K562 (cell line): ENCODE results near the gene CBX3. TPM values are rescaled to one million over a fixed set of nuclear protein-coding genes. Genes with fewer than 3 reads are reported as not detected.

ENCODE experiments used
- DIDO1 ChIP-seq: fragments of 450-650 bp; IDR thresholded peaks from 2 replicates; pipeline ENCODE4 v1.6.1; 2016; ENCODE audit warnings: low read depth, missing biosample characterization, missing genetic modification characterization
- ESRRA ChIP-seq: fragments of 450-650 bp; IDR thresholded peaks from 2 replicates; pipeline ENCODE4 v1.6.1; 2014; ENCODE audit warnings: low read depth, mild to moderate bottlenecking, moderate library complexity, borderline replicate concordance
- ILF3 ChIP-seq: fragments of 450-650 bp; IDR thresholded peaks from 2 replicates; pipeline ENCODE4 v1.6.1; 2018; ENCODE audit warnings: antibody characterized with exemption, mild to moderate bottlenecking, moderate library complexity, borderline replicate concordance
- IRF2 ChIP-seq: sonication (generic); formaldehyde crosslinking; IDR thresholded peaks from 2 replicates; pipeline ENCODE4 v1.8.1; 2022; ENCODE audit warnings: mild to moderate bottlenecking, missing genetic modification reagents
- KDM4B ChIP-seq, 2 experiments: fragments of 450-650 bp in 1 of 2; sonication (generic) in 1 of 2; IDR thresholded peaks; 2 replicates each; pipeline ENCODE4 v1.6.1; 2016 to 2017; ENCODE audit warnings: borderline replicate concordance in 2 of 2, antibody characterized with exemption in 1 of 2, low read depth in 1 of 2, mild to moderate bottlenecking in 1 of 2
- MTF1 ChIP-seq: fragments of 250-450 bp; sonication (Bioruptor Pico); IDR thresholded peaks from 2 replicates; pipeline ENCODE4 v1.9.0; 2021; ENCODE audit warnings: moderate library complexity, mild to moderate bottlenecking, inconsistent platforms, borderline replicate concordance
- SRF ChIP-seq, 2 experiments: fragments of 250-450, 450-650 bp in 1 of 2; sonication (Bioruptor Pico) in 1 of 2; sonication (generic) in 1 of 2; formaldehyde crosslinking; IDR thresholded peaks; 2 replicates each; pipeline versions ENCODE4 v1.5.0 to v1.5.1; 2020 to 2022; ENCODE audit warnings: mild to moderate bottlenecking in 1 of 2, missing genetic modification reagents in 1 of 2
- ZNF124 ChIP-seq: sonication (generic); formaldehyde crosslinking; IDR thresholded peaks from 2 replicates; pipeline ENCODE4 v1.8.1; 2022; ENCODE audit warnings: missing genetic modification reagents
- ZNF282 ChIP-seq: sonication (generic); formaldehyde crosslinking; IDR thresholded peaks from 2 replicates; pipeline ENCODE4 v1.8.1; 2023; ENCODE audit warnings: missing genetic modification reagents
- ZNF584 ChIP-seq: fragments of 200-800 bp; sonication (Bioruptor generic); IDR thresholded peaks from 2 replicates; pipeline ENCODE4 v1.6.1; 2016; ENCODE audit warnings: low read depth, mild to moderate bottlenecking, missing genetic modification characterization, missing compliant biosample characterization
- ZNF76 ChIP-seq: fragments of 250-450 bp; sonication (Bioruptor Pico); IDR thresholded peaks from 2 replicates; pipeline ENCODE4 v1.4.0; 2020; ENCODE audit warnings: mild to moderate bottlenecking, moderate library complexity, borderline replicate concordance
- ZNF778 ChIP-seq: fragments of 450-650 bp; formaldehyde crosslinking; IDR thresholded peaks from 2 replicates; pipeline ENCODE4 v1.4.0; 2020; ENCODE audit warnings: mild to moderate bottlenecking, moderate library complexity
- ZNF780A ChIP-seq: fragments of 250-450 bp; sonication (Bioruptor Pico); IDR thresholded peaks from 2 replicates; pipeline ENCODE4 v1.5.0; 2021; ENCODE audit warnings: mild to moderate bottlenecking
- polyA plus RNA-seq, 8 experiments: library from polyadenylated mRNA; depleted of rRNA in 4 of 8; stranded (reverse) in 5 of 8; unstranded in 3 of 8; fragments of >200 nt; fragmentation: Nextera tagmentation in 2 of 8; fragmentation: Illumina TruSeq in 1 of 8; extraction: Ambion mirVana in 2 of 8; extraction: Trizol in 1 of 8; gene quantifications; 2 replicates each; pipeline versions ENCODE4 v1.2.1 to v1.2.3, GENCODE V29; 2011 to 2014; ENCODE audit warnings: inconsistent platforms in 1 of 8, missing spikeins in 1 of 8
- total RNA-seq, 7 experiments: library from RNA; depleted of rRNA in 6 of 7; stranded (reverse); fragments of >200 nt in 6 of 7; fragmentation: Illumina TruSeq in 2 of 7; extraction: Trizol in 2 of 7; gene quantifications; 2 replicates each; pipeline versions ENCODE4 v1.2.1 to v1.2.3, GENCODE V29; 2011 to 2021; ENCODE audit warnings: low replicate concordance in 1 of 7
- TF ChIP-seq, protein P1 (sequence below), 2 experiments: fragments of 450-650 bp; formaldehyde crosslinking in 1 of 2; IDR thresholded peaks; 2 replicates each; pipeline versions ENCODE4 v1.4.0 to v1.6.1; 2014 to 2020; ENCODE audit warnings: mild to moderate bottlenecking in 2 of 2, borderline replicate concordance in 1 of 2, low read depth in 1 of 2
- TF ChIP-seq, protein P2 (sequence below): fragments of 450-650 bp; formaldehyde crosslinking; IDR thresholded peaks from 2 replicates; pipeline ENCODE4 v1.4.0; 2020; ENCODE audit warnings: mild to moderate bottlenecking, moderate library complexity
- TF ChIP-seq, protein P3 (sequence below): fragments of 450-650 bp; formaldehyde crosslinking; IDR thresholded peaks from 2 replicates; pipeline ENCODE4 v1.4.0; 2022; ENCODE audit warnings: missing genetic modification characterization

The CBX3 gene
- total and polyA plus RNA-seq, 9 of the 15 experiments (the other 6 are each of a cell fraction or from before 2014, with no cell fraction given): 198 to 413 (median 328) TPM

DNA sequence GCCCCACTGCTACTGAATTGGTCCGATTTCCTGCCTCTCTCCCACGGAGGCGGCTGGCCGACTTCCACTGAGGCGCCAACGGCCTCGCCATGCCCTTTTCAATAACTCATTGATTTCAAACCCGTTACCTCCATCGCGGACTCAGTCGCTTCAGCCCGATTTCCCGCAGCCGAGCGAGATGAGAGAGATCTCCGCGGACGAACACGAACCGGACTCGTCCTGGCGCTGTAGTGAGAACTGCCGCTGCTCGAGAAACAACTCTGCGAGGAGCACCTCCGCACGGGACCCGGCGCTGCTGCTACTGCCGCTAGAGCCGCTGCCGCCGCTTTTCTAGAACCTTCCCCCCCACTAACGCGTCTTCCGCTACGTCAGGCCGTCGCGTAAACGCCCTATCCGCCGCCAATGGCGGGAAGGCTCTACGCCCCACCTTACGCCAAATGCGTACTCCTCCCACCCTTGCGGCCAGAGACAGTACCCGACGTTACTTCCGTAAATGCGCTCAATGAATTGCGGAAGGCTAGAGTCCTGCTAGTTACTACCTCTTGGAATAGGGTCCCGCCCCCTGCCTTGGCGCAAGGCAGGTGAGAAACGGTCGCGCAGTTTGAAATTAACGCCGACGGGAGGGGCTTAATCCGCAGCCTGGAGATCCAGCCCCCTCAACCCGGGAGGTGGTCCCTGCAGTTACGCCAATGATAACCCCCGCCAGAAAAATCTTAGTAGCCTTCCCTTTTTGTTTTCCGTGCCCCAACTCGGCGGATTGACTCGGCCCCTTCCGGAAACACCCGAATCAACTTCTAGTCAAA lies 900 bp upstream of the CBX3 start, which contains the start of gene HNRNPA2B1 (continued):
- TF ChIP-seq ZNF124 (CRISPR knock-in tag) (no peak), ZNF76 (no peak), ESRRA (peak; percentile 61; the same call in 1 of the 2 replicates), ZNF584 (CRISPR knock-in tag) (no peak), MTF1 (CRISPR knock-in tag) (no peak), ZNF282 (no peak), ILF3 (peak; percentile 60; the same call in 1 of the 2 replicates), DIDO1 (tag) (no peak), IRF2 (CRISPR knock-in tag) (no peak), KDM4B (IDR thresholded peaks at IDR 0.05; ENCODE audit: borderline replicate concordance in 2 of 2, low read depth in 1 of 2) (no peak), ZNF778 (CRISPR knock-in tag) (no peak), SRF (CRISPR knock-in tag; IDR thresholded peaks at IDR 0.05) (0 out of 4 replicates have a peak, but pooled peaks of 1 of the 2 experiments have one; percentile 50), ZNF780A (CRISPR knock-in tag) (no peak)
- TF ChIP-seq, protein P1, sequence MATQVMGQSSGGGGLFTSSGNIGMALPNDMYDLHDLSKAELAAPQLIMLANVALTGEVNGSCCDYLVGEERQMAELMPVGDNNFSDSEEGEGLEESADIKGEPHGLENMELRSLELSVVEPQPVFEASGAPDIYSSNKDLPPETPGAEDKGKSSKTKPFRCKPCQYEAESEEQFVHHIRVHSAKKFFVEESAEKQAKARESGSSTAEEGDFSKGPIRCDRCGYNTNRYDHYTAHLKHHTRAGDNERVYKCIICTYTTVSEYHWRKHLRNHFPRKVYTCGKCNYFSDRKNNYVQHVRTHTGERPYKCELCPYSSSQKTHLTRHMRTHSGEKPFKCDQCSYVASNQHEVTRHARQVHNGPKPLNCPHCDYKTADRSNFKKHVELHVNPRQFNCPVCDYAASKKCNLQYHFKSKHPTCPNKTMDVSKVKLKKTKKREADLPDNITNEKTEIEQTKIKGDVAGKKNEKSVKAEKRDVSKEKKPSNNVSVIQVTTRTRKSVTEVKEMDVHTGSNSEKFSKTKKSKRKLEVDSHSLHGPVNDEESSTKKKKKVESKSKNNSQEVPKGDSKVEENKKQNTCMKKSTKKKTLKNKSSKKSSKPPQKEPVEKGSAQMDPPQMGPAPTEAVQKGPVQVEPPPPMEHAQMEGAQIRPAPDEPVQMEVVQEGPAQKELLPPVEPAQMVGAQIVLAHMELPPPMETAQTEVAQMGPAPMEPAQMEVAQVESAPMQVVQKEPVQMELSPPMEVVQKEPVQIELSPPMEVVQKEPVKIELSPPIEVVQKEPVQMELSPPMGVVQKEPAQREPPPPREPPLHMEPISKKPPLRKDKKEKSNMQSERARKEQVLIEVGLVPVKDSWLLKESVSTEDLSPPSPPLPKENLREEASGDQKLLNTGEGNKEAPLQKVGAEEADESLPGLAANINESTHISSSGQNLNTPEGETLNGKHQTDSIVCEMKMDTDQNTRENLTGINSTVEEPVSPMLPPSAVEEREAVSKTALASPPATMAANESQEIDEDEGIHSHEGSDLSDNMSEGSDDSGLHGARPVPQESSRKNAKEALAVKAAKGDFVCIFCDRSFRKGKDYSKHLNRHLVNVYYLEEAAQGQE (IDR thresholded peaks at IDR 0.05; ENCODE audit: borderline replicate concordance): no peak
- TF ChIP-seq, protein P1 (CRISPR knock-in tag; IDR thresholded peaks at IDR 0.05; ENCODE audit: low read depth): no peak; the same call in 1 of the 2 replicates
- TF ChIP-seq, protein P2, sequence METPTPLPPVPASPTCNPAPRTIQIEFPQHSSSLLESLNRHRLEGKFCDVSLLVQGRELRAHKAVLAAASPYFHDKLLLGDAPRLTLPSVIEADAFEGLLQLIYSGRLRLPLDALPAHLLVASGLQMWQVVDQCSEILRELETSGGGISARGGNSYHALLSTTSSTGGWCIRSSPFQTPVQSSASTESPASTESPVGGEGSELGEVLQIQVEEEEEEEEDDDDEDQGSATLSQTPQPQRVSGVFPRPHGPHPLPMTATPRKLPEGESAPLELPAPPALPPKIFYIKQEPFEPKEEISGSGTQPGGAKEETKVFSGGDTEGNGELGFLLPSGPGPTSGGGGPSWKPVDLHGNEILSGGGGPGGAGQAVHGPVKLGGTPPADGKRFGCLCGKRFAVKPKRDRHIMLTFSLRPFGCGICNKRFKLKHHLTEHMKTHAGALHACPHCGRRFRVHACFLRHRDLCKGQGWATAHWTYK (CRISPR knock-in tag): 0 out of 2 replicates have a peak, but pooled peaks have one; percentile 27
- TF ChIP-seq, protein P3, sequence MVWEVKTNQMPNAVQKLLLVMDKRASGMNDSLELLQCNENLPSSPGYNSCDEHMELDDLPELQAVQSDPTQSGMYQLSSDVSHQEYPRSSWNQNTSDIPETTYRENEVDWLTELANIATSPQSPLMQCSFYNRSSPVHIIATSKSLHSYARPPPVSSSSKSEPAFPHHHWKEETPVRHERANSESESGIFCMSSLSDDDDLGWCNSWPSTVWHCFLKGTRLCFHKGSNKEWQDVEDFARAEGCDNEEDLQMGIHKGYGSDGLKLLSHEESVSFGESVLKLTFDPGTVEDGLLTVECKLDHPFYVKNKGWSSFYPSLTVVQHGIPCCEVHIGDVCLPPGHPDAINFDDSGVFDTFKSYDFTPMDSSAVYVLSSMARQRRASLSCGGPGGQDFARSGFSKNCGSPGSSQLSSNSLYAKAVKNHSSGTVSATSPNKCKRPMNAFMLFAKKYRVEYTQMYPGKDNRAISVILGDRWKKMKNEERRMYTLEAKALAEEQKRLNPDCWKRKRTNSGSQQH (CRISPR knock-in tag): no peak
